Embryonic facial prominence (tissue), 1 donor: Measurements from ENCODE around the gene MAGOH.
"Not testable (repeated sequence)": the region's sequence is repeated elsewhere in the genome, so short reads cannot be mapped to it uniquely, and the experiment has no call there.

Experiments
- DNase-seq: peaks from one replicate; pipeline ENCODE4 v3.0.0-alpha.2; 2016; ENCODE audit errors: extremely low spot score

MAGOH gene

DNA sequence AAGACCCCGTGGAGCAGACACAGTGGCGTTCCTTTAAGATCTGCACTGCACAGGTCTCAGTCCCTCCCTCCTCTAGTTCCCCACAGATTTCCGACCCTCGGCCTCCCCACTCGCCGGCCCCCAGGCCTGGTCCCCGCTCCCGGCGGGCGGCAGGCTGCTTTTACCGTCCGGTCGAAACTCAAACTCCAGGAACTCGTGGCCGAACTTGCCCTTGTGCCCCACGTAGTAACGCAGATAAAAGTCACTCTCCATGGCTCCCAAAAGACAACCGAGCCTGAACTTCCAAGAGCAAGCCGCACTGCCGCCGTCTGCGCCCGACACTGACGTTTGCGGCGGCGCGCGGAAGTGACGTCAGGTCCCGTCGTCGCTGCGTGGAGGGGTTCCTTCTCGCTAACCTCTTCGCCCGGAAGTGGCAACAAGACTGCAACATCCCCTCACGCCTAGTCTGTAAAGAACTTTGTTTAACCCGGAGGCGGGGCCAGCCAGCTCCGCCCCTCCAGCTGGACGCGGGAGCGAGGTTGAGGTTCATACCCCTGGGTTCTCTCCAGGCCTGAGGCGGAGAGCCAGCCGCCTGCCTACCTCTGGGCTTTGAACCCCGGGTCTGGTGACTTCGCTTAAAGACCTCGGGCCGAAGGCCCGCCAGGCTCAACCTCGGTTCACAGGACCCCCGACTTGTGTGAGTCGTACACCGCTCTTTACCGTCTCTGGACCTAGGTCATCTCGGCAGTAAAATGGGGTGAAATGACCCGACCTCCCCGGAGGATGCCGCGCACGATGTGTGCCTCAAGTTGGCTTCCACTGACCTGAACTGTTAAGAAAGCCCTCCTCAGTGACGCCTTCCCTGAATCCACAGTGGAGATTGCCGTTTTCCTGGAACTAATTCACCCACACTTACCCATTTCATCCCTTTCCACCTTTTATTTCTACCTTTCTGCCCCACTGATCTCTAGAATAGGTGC, at the start of gene MAGOH:
MAGOH (minus strand) TSS at position 322 of the 959 bp plus-strand sequence; CDS start at position 252, 70 bp downstream.
- DNase-seq = peak; percentile 86

DNA sequence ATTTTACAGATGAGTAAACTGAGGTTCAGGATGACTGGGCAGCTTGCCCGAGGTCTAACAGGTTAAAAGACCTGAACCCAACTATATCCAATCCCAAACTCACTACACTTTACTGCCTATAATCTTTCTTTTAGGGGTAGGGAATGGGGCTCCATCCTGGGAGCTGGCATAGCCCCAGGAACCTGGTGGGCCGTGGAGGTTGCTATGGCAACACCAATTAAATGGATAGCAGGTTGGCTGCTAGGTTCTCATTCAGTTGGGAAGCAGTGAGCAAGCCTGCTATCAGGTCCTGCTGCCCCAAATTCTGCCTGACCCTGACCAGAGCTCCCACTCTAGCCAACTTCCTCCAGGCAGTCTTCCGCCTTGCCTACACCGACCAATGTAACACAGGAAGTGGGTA, 48.6 kb upstream of the MAGOH start:
- DNase-seq = no peak

DNA sequence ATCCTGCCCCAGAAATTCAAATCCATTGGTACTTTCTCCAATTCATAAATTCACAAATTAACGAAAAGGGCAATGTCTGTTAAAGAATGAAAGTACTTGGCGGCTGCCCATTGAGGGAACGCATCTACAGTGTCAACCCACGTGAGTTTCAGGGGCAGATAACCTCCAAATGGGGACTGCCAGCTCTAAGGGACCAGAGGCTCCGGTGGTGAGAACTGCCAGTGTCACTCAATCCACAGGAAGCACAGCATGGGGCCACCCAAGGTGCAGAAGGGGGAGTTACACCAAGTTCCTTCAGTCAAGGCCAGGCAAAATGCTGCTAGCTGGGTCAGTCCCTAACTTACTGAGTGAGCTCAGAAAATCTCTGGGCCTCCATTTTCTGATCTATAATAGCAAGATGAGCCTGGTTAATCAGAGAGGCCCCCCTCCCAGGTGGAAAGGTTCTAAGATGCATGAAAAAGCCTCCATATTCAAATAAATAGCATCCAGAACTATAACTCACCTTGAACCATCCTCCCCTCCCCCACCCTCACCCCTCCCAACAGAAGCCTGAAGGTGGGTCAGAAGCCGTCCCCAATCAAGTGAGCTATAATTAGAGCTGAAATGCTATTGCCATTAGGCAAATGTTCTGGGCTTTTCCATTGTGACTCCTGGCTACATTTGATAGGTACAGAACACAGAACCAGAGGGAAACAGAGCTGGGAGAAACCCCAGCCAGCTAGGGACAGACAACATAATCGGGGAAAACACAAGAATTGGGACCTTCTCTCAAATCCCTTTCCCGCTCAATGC, 47.8 kb upstream of the MAGOH start:
- no peak for DNase-seq

DNA sequence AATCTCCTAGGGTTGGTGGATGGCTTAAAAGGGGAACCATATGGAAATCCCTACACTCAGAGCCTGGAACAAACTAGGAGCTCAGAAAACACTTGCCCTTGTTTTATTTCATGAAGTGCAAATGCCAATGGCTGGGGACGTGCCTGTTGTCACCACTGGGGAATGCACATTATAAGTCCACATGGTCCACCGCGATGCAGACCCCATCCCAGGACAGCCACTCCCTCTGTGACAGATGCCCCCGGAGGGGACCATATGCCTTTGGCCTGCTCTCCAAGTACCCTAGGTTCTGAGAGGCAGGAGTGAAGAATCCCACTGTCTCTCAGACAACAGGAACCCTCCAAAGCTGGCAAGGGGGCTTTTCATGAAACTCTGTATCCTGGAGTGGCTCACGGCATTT, 47.2 kb upstream of the MAGOH start:
- DNase-seq = no peak

DNA sequence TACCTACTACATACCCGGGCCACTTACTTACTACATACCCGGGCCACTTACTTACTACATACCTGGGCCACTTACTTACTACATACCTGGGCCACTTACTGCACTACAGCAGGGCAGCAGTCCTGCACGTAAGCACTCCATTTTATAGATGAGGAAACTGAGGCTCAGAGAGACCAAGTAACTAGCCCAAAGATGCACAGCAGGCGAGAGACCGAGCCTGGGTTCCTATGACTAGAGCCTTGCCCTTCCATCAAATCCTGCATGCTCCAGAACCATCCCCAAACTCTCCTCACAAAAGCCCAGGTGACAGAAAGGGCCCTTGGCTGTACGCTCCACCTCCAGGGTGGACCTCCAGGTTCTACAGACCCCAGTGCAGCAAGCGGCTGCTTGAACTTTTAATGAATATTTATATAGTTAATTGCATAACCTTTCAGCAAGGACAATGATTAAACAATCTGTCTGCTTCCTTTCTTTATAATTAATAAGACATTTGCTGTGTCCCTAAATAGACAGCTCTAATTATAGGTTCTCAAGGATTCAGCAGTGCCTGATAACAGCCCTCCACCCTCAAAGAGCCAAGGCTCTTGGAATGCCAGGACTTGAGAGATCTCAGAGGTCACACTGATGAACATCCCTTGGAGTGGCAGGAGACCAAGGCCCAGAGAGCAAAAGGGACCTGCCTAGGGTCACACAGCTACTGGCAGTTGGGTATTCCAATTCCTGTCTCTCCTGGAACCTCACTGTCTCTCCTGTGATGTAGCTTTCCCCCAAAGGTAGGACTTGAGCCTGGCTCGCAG, 46.1 kb upstream of the MAGOH start:
- no peak for DNase-seq

DNA sequence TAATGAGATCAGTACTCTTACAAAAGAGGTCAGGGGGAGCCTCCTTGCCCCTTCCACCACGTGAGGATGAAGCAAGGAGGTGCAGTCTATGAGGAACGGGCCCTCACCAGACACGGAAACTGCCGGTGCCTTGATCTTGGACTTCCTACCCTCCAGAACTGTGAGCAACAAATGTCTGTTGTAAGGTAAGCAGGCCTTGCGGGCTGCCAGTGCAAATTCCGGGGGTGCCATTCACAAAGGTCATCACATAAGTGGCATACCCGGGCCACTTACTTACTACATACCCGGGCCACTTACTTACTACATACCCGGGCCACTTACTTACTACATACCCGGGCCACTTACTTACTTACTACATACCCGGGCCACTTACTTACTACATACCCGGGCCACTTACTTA, 44.8 kb upstream of the MAGOH start:
- not testable (repeated sequence) for DNase-seq

DNA sequence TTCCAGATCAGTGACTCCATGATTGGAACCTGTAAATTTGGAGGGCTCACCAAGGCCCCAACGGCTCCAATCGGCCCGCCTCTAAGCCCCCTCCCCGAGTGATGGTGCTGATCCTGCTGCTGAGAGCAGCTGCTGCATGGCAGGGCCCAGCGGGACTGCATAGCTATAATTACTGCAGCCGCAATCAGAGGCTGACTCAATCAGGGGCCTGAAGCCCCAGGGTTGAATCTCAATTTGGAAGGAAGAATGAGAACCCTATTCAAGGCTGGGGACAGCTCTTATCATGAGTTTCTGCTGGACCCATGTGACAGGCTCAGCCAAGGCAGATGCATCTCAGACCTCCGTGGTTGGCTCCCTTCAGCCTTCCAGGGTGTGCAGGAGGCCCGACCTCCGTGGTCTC, 42.8 kb upstream of the MAGOH start:
- DNase-seq = no peak

DNA sequence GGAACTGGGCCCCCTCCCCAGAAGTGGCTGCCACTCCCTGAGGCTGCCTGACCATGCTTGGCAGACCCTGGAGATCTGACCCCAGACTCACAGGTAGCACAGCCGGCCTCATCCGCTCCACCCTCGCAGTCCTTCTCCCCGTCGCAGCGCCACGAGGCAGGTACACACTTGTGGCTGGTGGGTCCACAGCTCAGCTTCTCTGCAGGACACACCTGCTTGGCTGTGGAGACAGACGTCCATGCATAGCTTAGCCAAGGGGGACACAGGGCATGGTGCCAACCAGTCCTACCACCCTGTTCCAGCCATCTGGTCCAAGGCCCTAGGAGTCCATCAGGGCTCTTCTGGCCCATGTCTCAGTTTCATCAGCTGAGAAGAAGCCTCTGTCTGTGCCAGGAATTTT, 42.2 kb upstream of the MAGOH start:
- DNase-seq = no peak

DNA sequence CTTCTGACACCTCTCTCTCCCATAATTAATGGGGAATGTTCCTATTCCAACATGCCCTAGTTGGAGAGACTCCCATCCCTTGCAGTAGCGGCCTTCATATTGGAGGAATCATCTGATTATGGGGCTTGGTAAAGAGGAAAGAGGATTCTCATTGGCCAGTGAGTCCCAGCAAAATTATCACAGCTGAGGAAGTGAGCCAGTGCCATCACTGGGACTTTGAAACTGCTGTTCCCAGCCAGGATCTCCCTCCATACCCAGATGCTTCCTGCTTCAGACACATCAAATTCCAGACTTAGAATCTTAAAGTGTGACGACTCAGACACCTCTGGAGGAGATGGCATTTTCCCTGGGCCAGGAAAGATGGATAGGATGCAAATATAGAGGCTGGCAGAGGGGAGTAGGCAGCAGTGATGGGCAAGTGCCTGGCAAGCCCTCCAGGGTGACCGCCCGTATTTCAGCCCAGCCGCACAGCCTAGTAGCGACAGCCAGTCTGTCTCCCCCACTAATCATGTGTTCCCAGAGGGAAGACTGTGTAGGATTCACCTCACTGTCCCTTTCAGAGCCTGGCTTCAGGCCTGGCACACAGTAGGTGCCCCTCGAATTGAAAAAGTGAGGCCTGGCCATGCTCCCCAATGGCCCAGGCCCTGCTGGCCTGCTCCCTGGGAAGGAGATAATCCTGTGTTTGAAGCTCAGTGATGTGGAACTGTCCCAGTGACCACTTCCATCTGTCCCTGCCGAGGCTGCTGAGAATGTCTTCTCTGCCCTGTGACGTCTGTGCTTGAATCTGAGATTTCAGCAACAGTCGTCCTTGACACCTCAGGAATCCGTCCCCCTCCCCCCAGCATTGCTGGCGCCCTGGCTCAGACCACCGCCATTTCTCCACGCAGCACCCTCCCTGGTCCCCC, 41.2 kb upstream of the MAGOH start:
- no peak for DNase-seq

DNA sequence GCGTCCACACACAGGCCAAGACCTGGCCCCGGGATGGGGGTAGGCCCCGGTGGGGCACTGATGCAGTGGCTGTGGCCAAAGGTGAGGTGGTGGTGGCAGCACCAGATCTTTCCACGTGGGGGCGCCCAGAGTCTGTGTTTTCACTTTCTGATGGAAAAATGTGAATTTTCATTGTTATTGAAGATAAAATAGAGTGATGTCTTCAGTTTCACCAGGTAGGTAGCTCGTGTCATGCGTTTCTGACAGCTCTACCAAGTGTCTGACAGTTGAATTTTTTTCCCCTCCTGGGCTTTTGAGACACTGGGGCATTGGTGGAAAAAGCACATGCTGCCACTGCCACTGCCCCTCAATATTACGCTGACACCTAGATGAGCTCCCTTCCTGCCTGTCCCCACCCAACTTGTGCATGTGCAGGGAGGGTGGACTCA, 40.0 kb upstream of the MAGOH start:
- DNase-seq = no peak

DNA sequence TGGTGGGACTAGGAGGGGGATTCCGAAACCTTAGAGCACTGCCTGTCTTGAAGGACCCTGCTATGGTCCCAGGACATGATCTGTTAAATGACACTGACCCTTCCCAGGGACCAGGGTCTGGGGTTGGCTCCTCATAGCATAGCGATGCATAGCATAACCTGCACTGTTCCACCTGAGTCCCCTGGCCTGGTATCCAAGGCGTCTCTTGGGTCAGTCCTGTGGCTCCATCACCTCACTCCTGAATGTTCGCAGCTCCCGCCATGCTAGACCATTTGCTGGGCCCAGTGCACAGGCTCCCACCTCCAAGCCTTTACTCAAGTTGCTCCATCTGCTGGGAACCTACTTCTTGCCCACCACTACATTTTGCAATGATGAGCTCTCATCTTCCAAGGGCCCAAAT, 39.0 kb upstream of the MAGOH start:
- no peak for DNase-seq

DNA sequence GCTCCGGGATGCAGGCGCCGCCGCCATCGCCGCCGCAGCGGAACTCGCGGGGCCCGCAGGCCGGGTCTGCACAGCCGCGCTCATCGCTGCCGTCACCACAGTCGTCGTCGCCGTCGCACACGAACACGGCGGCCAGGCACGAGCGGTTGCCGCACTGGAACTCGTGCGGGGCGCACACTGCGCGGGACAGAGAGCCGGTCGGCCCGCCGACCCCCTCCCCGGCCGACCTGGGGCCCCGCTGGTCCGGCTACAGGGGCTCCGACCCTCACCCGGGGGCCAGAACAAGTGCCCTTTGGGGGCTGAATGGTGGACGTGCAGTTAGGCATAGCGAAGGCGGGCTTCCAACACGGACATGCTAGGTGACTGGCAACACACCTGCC, 38.6 kb upstream of the MAGOH start:
- DNase-seq = no peak

DNA sequence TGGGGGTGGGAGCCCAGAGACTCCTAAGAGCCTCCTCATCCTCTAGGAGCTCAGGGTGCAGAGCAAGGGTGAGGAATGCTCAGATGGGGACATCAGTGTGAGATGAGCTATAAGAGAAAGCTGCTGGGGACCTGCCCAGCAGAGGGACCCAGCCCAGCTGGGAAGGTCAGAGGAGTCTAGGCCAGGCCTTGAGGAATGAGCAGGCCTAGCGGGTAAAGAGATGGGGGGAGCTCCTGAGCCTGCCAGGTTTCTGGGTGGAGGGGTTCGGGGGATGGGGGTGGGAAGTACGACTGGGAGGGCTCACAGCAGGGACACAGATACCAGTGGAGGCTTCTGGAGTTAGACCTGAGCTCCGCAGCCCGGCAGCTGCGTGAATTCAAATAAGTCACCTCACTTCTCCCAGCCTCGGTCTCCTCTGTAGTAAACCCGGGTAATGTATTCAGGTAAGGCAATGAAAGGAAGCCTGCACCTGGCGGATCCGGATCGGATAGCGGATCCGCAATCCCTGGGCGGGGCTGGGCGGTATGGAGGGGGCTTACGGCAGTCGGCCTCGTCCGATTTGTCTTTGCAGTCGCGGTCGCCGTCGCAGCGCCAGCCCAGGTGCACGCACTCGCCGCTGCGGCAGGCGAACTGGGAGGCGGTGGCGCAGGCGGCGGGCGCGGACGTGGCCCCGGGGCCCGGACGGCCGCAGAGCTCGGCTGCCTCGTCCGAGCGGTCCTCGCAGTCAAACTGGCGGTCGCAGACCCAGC, 38.0 kb upstream of the MAGOH start:
- DNase-seq = no peak

DNA sequence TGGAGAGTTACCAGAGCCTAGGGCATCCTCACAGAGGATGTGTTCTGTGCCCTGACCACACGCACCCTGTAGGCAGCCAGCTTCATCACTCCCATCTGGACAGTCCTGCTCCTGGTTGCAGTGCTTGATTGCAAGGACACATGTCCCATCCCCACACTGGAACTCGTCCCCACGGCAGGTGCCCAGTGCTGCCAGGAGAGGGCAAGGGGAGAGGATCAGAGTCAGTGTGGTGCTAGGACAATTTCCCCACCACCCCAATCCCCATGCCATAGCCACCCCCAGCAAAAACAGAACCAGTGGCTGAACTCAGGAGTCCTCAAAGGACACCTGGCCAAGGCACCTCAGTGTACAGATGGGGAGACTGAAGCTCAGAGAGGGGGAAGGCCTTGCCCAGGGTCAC, 37.2 kb upstream of the MAGOH start:
- no peak for DNase-seq

DNA sequence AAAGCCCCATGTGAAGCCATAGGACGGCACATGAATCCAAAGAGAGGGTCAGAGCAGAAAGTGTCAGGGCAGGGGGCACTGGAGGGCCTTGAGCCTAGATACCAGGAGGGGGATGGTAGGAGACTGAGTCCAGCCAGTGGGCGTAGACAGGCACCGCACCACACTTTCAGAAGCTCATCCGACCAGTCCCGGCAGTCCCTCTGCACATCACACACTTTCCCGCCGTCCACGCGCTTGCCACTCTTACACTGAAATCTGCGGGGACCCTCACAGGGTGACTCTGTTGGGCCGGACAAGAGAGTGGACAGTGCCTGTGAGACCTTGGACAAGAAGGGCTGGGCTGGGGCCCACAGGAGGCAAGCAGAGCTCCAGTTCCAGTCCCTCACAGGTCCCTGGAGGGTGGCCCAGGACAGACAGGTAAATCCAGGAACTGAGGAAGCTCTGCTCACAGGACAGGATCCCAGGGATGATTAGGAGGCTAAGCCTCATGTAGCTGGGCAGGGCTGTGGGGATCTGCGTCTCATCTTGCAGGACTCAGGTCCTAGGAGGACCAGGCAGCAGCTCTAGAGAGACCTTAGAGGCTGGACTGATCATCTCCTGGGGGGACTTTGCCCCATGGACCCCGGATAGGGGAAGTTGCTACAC, 36.3 kb upstream of the MAGOH start:
- no peak for DNase-seq

DNA sequence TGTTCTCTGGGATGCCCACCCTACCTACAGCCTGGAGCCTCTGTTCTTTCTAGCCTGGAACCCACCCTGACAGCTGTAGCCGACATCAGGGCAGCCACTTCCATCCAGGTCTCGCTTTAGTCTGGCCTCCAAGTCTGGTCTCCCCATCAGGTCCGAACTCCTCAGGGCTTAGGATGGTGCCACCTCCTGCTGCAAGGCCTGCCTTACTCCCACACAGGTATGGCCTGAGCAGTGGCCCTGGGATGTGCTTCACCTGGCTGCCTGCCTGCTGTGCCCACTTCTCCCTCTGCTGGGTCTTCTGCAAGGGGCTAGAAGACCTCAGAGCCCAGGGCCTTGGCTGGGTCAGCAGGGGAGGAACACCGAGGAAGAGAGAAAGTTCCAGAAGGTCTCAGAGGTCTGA, 35.7 kb upstream of the MAGOH start:
- no peak for DNase-seq

DNA sequence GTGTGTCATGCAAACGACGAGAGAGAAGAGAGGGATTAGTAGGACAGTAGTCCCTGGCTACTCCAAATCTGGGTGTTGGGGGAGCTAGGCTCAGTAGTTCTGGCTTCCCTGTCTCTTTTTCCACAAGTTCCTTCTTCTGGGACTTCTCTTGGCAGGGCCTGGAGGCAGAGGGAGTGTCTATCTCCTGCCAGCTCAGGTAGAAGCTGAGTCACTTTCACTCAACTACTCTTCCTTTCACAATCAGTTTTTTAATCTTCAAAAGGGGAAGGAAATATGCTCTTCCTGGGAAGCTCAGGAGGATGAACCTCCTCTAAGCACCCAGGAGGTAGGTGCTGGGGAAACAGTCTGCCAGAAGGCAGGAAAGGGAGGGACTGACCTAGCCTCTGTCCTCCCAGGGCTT, 35.2 kb upstream of the MAGOH start:
- no peak for DNase-seq

DNA sequence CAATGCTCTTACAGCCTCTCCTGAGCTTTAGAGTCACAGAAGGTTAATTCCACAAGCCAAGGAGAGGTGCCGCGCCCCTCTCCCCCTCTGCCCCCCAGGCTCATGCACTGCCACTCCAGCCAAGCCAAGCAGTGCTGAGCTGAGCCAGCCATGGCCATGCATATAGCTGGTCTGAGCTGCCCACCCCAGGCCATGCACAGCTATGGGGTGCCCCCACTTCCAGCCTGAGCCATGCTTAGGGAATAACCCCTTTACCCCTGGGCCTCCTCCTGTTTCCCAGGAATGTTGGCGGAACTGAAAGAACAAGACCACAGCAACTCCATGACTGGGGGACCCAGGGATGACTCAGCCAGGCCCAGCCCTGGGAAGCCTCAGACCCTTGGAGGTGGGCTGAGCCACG, 34.0 kb upstream of the MAGOH start:
- DNase-seq = no peak

DNA sequence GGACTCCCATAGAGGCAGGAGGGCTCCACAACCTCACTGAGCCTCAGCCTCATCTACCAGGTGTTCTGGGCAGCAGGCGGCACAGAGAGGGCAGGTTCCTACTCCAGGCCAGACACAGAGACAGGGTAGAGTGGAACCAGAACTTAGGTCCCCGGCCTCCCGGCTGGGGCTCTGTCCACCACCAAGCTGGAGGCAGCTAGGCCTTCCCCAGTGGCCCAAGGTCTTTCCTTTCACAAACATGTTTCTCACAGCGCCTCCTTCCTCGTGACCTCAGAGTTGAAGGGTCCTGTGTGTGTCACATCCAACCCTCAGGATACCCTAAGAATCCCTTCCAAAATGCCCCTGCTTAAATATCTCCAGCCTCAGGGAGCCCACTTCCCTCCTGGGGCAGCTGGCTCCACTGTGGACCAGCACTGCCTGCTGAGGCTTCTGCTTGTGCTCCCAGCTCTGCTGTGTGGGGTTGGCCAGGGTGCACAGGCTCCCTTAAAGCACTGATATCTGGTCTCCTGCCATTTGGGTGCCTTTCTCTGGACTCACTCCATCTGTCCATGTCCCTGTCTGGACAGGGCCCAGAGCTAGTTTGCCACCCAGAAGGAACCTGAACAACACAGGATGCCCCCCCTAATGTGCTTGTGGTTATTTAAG, 33.2 kb upstream of the MAGOH start:
- no peak for DNase-seq
